GM10266 (cell line): ENCODE measurements around the gene HEBP2.

Experiments
- DNase-seq: peaks from one replicate; pipeline ENCODE4 v3.0.0; 2012; ENCODE audit errors: extremely low spot score
- CTCF ChIP-seq: IDR thresholded peaks from 2 replicates; pipeline ENCODE4 v1.5.1; 2012; ENCODE audit warnings: mild to moderate bottlenecking, low read depth; ENCODE audit not compliant: control insufficient read depth, insufficient read depth; ENCODE audit errors: missing control alignments

HEBP2 gene

DNA sequence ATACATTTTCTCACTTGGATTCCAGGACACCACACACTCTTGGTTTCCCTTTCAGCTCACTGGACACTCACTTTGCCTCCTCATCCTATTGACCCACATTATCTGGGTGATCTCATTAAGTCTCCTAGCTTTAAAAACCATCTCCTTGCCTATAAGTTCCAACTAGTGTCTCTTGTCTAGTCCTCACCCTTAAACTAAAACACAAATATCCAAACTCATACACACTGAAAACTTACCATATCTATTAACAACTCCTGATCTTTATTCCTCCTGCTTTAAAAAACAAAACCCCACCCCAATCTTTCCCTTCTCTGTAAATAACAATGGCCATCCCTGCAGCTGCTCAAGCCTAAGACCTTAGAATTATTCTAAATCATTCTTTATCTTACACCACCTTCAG, 29.8 kb upstream of the HEBP2 start:
- no peak for DNase-seq
- TF ChIP-seq CTCF = no peak

DNA sequence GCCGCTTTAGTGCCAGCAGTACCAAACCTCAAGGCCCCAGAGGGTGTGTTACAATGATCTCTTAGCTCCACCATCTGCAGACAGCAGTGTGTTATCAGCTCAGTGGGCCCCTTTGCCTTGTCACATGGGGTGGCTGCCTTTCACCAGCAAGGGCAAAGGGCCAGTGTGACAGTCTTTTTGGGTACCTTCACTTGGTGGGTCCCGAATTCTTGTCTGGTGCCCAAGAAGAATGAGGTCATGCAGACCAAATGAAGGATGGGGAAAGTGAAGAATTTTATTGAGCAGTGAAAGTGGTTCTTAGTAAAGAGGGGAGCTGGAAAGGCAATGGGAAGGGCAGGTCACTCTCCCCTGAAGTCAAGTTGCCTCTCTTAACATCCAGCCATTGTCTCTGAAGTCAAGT, 29.2 kb upstream of the HEBP2 start:
- no peak for TF ChIP-seq CTCF
- no peak for DNase-seq

- no peak for DNase-seq
- no peak for TF ChIP-seq CTCF
Observed at GRCh38 chr6:138377042-138377441, 27.0 kb upstream of the HEBP2 start.

DNA sequence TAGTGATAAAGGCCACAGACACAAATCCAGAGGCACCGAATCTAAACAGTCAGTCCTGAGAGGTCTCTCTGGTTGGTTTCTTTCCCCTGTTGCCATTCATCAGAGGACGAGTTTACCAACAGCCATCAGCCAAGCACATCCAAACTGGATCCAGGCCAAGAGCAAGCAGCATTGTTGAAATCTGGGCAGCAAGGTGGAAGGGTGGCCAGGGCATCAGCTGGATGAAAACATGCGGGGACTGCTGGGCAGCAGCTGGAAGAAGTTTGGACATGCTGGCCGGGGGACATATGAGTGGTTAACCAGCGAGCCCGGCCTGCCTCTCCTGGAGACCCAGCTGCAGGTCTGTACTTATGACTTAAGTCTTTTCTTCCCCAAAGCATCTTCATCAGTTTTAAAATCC, 26.2 kb upstream of the HEBP2 start, which contains the start of gene SMIM28:
Gene SMIM28 (plus strand): TSS at position 62 of the 400 bp plus-strand sequence. CDS start 168 bp downstream, at position 230.
- no peak for TF ChIP-seq CTCF
- DNase-seq = no peak

DNA sequence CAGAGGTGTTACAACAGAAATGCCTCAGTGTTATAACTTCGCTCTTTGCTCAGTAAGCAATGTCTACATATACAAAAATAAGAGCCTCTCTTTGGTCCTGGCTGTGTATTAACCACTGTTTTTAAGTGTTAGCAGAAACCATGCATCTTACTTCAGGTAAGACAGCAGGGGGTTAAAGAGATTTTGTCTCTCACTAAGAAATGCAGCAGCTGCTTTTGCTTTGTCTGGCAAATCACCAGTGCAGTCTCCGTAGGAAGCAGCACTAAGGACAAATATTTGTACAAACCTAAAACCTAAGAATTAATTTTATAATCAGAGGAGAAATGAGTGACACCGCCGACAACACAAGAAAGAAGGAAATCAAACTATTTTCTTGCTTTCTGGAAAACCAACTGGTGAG, 25.6 kb upstream of the HEBP2 start:
- no peak for TF ChIP-seq CTCF
- no peak for DNase-seq

DNA sequence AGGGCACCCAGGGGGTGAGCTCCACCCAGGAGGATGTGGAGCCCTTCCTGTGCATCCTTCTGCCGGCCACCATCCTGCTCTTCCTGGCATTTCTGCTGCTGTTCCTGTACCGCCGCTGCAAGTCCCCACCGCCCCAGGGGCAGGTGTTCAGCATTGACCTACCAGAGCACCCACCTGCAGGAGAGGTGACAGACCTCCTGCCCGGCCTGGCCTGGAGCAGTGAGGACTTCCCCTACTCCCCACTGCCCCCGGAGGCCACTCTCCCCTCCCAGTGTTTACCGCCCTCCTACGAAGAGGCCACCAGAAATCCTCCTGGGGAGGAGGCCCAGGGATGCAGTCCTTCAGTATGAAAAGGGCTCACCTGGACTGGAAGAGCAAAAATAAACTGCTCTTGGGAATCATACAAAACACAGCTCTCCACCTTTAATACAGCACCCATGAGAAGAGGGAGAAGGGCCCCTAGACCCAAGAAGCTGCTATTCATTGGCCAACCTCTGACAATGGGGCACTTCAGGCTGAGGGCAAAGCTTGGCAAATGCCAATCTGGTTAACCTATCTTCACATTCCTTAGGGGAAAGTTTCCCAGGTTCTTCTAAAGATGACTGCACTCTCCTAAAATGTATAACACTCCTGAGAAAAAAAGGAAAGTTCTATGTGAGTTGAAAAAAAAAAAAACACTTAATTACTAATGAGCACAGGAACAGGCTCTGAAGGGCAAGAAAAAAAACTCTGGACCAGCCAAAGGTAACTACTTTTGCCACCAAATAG, 21.3 kb upstream of the HEBP2 start:
- TF ChIP-seq CTCF = no peak
- no peak for DNase-seq

DNA sequence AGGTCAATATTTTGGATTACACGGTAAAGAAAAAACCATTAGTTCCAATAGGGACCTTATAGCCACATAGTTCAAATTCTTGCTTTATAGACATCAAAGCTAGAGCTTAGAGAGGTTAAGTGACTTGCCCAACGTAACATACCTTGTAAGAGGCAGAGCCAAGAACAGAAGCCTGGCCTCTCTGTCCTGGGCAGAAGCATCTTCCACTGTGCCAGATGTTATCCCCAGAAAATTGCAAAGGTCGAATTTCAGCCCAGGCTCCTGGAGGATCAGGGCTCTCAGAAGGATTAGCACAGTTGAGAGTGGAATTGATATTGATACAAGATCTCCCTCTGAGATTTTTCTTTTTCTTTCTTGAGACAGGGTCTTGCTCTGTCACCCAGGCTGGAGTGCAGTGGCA, 20.2 kb upstream of the HEBP2 start:
- DNase-seq = no peak
- TF ChIP-seq CTCF = no peak
